ENCODE data around the gene EGLN2.
"Not testable (repeated sequence)": the region's sequence is repeated elsewhere in the genome, so short reads cannot be mapped to it uniquely, and the experiment has no call there.

The EGLN2 gene

DNA sequence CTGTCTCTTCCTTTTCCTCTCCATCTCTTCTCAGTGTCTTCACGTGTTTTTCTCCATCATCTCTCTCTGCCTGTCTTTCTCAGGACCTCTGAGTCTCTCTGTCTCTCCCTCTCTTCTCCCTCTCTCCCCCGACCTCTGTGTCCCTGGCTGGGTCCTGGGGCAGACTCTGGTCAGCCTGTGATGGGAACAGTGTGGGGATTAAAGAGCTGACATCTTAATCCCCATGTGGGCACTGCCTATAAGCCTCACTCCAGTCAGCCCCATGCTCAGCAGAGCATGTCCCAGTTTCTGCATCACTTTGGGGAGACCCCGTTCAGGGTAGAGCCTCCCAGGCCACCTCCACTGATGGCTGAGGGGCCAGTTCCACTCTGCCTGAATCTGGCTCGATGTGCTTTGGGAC is 16.2 kb downstream of the EGLN2 start:
- in situ Hi-C loops (cut with MboI; ENCODE audit: low sequenced_read_pairs) = no loop called here

- in situ Hi-C loops (cut with MboI; ENCODE audit: low sequenced_read_pairs) = not testable (repeated sequence)
Measured at GRCh38 chr19:40818480-40819399, 19.7 kb downstream of the EGLN2 start.

DNA sequence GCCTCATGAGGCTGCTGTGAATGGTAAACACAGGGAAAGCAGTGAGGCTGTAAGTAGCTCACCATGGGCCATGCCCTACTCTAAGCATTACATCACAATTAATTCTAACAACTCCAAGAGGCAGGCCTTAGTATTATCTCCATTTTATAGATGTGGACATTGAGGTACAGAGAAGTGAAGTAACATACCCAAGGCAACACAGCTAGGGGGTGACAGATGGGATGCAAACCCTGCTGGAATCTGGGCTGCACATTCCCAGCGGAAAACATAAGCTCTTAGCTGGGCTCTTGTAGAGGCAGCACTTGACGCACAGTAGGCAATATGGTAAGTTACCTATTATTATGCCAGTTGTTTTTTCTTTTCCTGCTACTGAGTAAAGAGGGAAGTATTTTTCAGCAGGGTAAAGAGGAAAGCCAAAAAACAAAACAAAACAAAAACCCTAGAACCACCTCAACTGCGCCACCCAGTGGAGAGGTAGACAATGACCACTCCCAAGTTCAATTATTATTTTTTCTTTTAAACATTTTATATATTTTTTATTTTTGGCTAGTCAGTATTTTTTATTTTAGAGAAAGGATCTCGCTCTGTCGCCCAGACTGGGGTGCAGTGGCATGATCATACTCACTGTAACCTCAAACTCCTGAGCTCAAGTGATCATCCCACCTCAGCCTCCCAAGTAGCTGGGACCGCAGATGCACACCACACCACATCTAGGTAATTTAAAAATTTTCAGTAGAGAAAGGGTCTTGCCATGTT is 20.7 kb downstream of the EGLN2 start:
- in situ Hi-C loops (cut with MboI; ENCODE audit: low sequenced_read_pairs) = not testable (repeated sequence)

- in situ Hi-C loops (cut with MboI; ENCODE audit: low sequenced_read_pairs) = no loop called here
Measured at GRCh38 chr19:40822161-40822560, 23.2 kb downstream of the EGLN2 start.

DNA sequence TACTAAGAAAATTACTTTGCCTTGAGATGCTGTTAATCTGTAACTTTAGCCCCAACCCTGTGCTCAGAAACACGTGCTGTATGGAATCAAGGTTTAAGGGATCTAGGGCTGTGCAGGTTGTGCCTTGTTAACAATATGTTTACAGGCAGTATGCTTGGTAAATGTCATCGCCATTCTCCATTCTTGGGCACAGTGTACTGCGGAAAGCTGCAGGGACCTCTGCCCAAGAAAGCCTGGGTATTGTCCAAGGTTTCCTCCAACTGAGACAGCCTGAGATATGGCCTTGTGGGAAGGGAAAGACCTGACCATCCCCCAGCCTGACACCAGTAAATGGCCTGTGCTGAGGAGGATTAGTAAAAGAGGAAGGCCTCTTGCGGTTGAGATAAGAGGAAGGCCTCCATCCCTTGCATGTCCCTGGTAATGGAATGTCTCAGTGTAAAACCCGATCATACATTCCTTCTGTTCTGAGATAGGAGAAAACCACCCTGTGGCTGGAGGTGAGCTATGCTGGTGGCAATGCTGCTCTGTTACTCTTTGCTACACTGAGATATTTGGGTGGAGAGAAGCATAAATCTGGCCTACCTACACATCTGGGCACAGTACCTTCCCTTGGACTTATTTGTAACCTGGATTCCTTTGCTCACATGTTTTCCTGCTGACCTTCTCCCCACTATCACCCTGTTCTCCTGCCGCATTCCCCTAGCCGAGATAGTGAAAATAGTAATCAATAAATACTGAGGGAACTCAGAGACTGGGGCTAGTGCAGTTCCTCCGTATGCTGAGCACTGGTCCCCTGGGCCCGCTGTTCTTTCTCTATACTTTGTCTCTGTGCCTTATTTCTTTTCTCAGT is 23.9 kb downstream of the EGLN2 start:
- in situ Hi-C loops (cut with MboI; ENCODE audit: low sequenced_read_pairs) = not testable (repeated sequence)

DNA sequence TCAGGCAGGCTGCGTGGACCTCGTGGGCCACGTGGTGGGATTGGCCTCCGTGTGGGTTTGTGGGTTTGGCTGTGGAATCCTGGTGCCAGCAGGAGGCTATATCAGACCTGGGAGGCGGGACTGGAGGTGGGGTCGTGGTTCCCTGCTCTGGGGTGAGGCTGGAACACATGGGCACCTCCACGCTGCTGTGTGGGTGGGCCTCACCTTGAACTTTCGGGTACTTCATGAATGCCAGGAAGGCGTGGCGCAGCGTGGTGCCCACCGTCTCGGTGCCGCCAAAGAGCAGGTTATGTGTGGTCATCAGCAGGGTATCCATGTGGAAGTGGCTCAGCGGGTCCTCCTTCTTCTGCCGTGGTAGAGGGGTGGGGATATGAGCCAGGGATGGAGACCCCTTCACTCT is 25.9 kb downstream of the EGLN2 start:
- in situ Hi-C loops (cut with MboI; ENCODE audit: low sequenced_read_pairs) = not testable (repeated sequence)

- in situ Hi-C loops (cut with MboI; ENCODE audit: low sequenced_read_pairs) = not testable (repeated sequence)
Measured at GRCh38 chr19:40825460-40826095, 26.6 kb downstream of the EGLN2 start.

- in situ Hi-C loops (cut with MboI; ENCODE audit: low sequenced_read_pairs) = not testable (repeated sequence)
Measured at GRCh38 chr19:40826312-40826698, 27.3 kb downstream of the EGLN2 start.

DNA sequence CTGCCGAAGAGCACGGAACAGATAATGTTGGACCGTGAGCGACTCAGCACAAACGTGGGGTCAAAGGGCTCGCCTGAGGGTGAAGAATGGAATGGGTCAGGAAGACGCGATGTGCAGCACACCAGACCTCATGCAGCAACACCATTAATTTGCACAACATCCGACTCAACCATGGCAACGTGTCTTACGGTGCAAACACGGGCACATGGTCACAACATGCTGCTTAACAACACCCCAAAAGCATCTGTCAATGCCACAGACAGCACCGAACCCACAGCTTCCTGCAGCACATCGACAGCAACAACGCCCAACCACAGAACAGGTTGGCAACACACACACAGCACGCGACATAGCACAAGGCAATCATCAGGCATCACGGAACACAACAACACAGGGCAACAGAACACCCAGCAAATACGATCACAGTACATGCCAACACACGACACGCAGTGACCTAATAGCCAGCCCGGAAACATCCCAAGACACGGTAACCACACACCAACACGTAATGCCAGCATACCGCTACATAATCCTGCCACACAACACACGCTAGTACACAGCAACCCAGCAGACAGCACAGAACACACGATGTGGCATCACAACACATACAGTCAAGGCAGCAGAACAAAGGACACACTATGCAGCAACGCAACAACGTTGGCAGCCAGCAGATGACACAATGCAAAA is 27.9 kb downstream of the EGLN2 start:
- in situ Hi-C loops (cut with MboI; ENCODE audit: low sequenced_read_pairs) = not testable (repeated sequence)

GRCh38 chr19:40827386-40828247 is 28.6 kb downstream of the EGLN2 start:
- in situ Hi-C loops (cut with MboI; ENCODE audit: low sequenced_read_pairs) = no loop called here

- in situ Hi-C loops (cut with MboI; ENCODE audit: low sequenced_read_pairs) = no loop called here
Measured at GRCh38 chr19:40829205-40829604, 30.2 kb downstream of the EGLN2 start.

DNA sequence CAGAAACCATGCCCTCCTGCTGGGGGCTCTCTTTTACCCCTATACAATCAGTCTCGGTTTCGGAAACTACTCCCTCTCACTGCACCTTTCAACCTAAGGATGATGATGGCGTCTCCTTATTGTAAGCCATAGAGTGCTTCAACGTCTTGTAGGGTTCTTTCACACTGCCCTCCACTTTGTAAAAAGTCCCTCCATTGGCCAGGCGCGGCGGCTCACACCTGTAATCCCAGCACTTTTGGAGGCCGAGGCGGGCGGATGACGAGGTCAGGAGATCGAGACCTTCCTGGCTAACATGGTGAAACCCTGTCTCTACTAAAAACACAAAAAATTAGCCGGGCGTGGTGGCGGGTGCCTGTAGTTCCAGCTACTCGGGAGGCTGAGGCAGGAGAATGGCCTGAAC is 31.8 kb downstream of the EGLN2 start:
- in situ Hi-C loops (cut with MboI; ENCODE audit: low sequenced_read_pairs) = not testable (repeated sequence)

- in situ Hi-C loops (cut with MboI; ENCODE audit: low sequenced_read_pairs) = no loop called here
Measured at GRCh38 chr19:40831502-40832430, 32.8 kb downstream of the EGLN2 start.

GRCh38 chr19:40832431-40832790 is 33.4 kb downstream of the EGLN2 start:
- in situ Hi-C loops (cut with MboI; ENCODE audit: low sequenced_read_pairs) = not testable (repeated sequence)

DNA sequence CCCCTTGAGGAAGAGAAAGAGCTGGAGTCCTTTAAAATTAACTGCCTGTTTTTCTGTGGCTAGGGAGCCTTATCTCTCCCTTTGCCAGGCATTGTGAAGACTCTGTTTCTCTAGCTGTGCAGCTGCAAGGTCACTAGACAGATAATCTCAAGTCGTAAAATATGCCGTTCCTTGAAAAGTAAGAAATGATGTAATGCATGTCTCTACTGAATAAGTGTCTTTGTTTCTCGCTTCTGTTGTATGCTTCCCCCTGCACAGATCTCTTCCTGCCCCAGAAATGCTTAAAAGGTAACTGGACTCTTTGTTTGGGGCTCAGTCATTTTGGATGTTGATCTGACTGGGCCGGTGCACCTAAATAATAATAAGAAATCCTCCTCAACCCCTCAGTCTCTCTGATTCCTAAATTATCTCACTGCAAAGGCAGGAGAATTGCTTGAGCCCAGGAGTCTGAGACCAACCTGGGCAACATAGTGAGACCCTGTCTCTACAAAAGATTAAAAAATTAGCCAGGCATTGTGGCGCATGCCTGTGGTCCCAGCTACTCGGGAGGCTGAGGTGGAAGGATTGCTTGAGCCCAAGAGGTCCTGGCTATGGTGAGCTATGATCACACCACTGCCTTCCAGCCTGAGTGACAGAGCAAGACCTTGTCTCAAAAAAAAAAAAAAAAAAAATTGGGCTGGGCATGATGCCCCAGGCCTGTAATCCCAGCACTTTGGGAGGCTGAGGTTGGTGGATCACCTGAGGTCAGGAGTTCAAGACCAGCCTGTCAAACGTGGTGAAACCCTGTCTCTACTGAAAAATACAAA is 34.9 kb downstream of the EGLN2 start:
- in situ Hi-C loops (cut with MboI; ENCODE audit: low sequenced_read_pairs) = not testable (repeated sequence)

- in situ Hi-C loops (cut with MboI; ENCODE audit: low sequenced_read_pairs) = no loop called here
Measured at GRCh38 chr19:40836754-40837429, 37.9 kb downstream of the EGLN2 start.

DNA sequence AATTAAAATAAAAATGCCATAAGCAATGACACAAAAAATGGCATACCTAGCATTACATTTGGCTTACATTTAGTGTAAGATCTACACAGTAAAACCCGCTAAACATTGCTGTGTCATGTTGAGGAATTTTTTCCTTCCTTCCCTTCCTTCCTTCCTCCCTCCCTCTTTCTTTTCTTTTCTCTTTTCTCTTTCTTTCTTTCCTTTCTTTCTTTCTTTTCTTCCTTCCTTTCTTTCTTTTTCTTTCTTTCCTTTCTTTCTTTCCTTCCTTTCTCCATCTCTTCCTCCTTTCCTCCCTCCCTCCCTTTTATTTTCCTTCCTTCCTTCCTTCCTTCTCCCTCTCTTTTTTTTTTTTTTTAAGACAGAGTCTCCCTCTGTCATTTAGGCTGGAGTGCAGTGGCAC is 39.5 kb downstream of the EGLN2 start:
- in situ Hi-C loops (cut with MboI; ENCODE audit: low sequenced_read_pairs) = not testable (repeated sequence)

Measured in HL-60/S4 treated with phorbol 12-myristate 13-acetate at 8.2 ng/mL for 4 days and 3 days (cell line).